Gastroesophageal sphincter (tissue), 4 donors: ENCODE data around the gene IRF2BPL. TPM values are rescaled to one million over a fixed set of nuclear protein-coding genes. Genes with fewer than 3 reads are reported as not detected.
A peak's percentile ranks its signal among the peaks of the same experiment; 100 is the strongest.

Experiments used
- ATAC-seq: fragments of 150-250 bp; one replicate; pipeline ENCODE4 v1.9.1; 2016; ENCODE audit warnings: mild to moderate bottlenecking, moderate library complexity
- H3K27ac ChIP-seq, 4 donors: fragments of 200-600 bp; sonication (generic) in 3 of 4; 1 replicate in 3 of 4; 2 replicates in 1 of 4; pipeline ENCODE4 v1.5.1; 2016 to 2019
- H3K27me3 ChIP-seq: fragments of 200-600 bp; sonication (generic); one replicate; pipeline ENCODE4 v1.5.1; 2019
- H3K36me3 ChIP-seq, 2 donors: fragments of 200-600 bp; sonication (generic); one replicate each; pipeline ENCODE4 v1.5.1; 2019; ENCODE audit warnings: control low read depth in 1 of 2
- H3K4me1 ChIP-seq, 3 donors: fragments of 200-600 bp; sonication (generic); 1 replicate in 2 of 3; 2 replicates in 1 of 3; pipeline ENCODE4 v1.5.1; 2016 to 2019; ENCODE audit warnings: control low read depth in 2 of 3
- H3K4me3 ChIP-seq, 2 donors: fragments of 200-600 bp; sonication (generic); one replicate each; pipeline ENCODE4 v1.5.1; 2019; ENCODE audit warnings: mild to moderate bottlenecking in 1 of 2, moderate library complexity in 1 of 2
- H3K9me3 ChIP-seq, 3 donors: fragments of 200-600 bp; sonication (generic); one replicate each; pipeline ENCODE4 v1.5.1; 2017 to 2019; ENCODE audit warnings: control low read depth in 2 of 3
- CTCF ChIP-seq, 4 experiments: fragments of 200-600 bp in 2 of 4; fragments of 450-650 bp in 2 of 4; sonication (generic) in 1 of 4; IDR thresholded peaks; one replicate each; pipeline ENCODE4 v1.5.1; 2017 to 2019; ENCODE audit warnings: antibody characterized with exemption in 4 of 4, mild to moderate bottlenecking in 2 of 4, moderate library complexity in 2 of 4
- EP300 ChIP-seq: sonication (generic); formaldehyde crosslinking; IDR thresholded peaks from one replicate; pipeline ENCODE4 v1.6.1; 2017; ENCODE audit warnings: antibody characterized with exemption, mild to moderate bottlenecking
- POLR2A ChIP-seq, 2 donors: fragments of 450-650 bp; IDR thresholded peaks; one replicate each; pipeline ENCODE4 v1.6.1; 2017; ENCODE audit warnings: antibody characterized with exemption in 2 of 2, mild to moderate bottlenecking in 2 of 2, moderate library complexity in 1 of 2
- POLR2AphosphoS5 ChIP-seq: sonication (generic); formaldehyde crosslinking; IDR thresholded peaks from one replicate; pipeline ENCODE4 v1.6.1; 2017; ENCODE audit warnings: antibody characterized with exemption
- WGBS, 2 donors: methylation state at CpG; one replicate each; pipeline ENCODE4 v1.1.5; 2018; ENCODE audit warnings: low coverage in 1 of 2; 5-methylcytosine and 5-hydroxymethylcytosine counted together
- total RNA-seq, 4 donors: library from RNA; depleted of rRNA; stranded (reverse); fragments of >200 nt; gene quantifications; one replicate each; pipeline ENCODE4 v1.1.0, GENCODE V29; 2016

IRF2BPL gene
- total RNA-seq, 4 donors from 2014 or later: 53.7 to 75.6 (median 59.9) TPM

GRCh38 chr14:77017666-77018065, 10.8 kb downstream of the IRF2BPL start:
- no peak overlapping the region for H3K4me3 ChIP-seq
- no peak for TF ChIP-seq CTCF (IDR thresholded peaks at IDR 0.05)
- no peak for TF ChIP-seq POLR2AphosphoS5
- no peak for TF ChIP-seq EP300
- TF ChIP-seq POLR2A (IDR thresholded peaks at IDR 0.05): no peak
- WGBS, 2 donors: 83 to 100% methylated on average over 1 of the region's 2 CpGs
- H3K36me3 ChIP-seq: no peaks in the 10 kb centered on the region
- no peaks in the 10 kb centered on the region for H3K27me3 ChIP-seq
- no peak for ATAC-seq
- H3K9me3 ChIP-seq: no peaks in the 10 kb centered on the region
- peaks cover 0 to 38% (median 8%) of the 10 kb centered on the region in 3 donors for H3K4me1 ChIP-seq
- no peak overlapping the region for H3K27ac ChIP-seq

GRCh38 chr14:77014734-77015133, 13.8 kb downstream of the IRF2BPL start:
- ATAC-seq: no peak
- peak overlapping the region in 3 of 4 donors; percentile 17 to 40 (median 21) for H3K27ac ChIP-seq
- H3K36me3 ChIP-seq: no peaks in the 10 kb centered on the region
- no peaks in the 10 kb centered on the region for H3K9me3 ChIP-seq
- no peaks in the 10 kb centered on the region for H3K27me3 ChIP-seq
- 86 to 97% methylated on average over 6 of the region's 7 CpGs for WGBS, 2 donors
- H3K4me3 ChIP-seq: no peak overlapping the region
- peaks cover 0 to 31% (median 7%) of the 10 kb centered on the region in 3 donors for H3K4me1 ChIP-seq
- TF ChIP-seq POLR2A (IDR thresholded peaks at IDR 0.05): no peak
- no peak for TF ChIP-seq CTCF (IDR thresholded peaks at IDR 0.05)
- no peak for TF ChIP-seq POLR2AphosphoS5
- TF ChIP-seq EP300: no peak

GRCh38 chr14:77014004-77014604, 14.4 kb downstream of the IRF2BPL start:
- Histone ChIP-seq H3K9me3 (no peaks in the 10 kb centered on the region), H3K36me3 (no peaks in the 10 kb centered on the region), H3K4me1 (peaks cover 0 to 31% (median 7%) of the 10 kb centered on the region in 3 donors), H3K27me3 (no peaks in the 10 kb centered on the region), H3K27ac (peak overlapping the region in 3 of 4 donors; percentile 17 to 40 (median 21)), H3K4me3 (no peak overlapping the region)
- ATAC-seq: peak; percentile 86
- TF ChIP-seq POLR2A (IDR thresholded peaks at IDR 0.05) (no peak), EP300 (no peak), POLR2AphosphoS5 (no peak), CTCF (IDR thresholded peaks at IDR 0.05) (no peak)
- WGBS, 2 donors: 0% methylated on average over 1 of the region's 9 CpGs; no CpG with 5 or more reads in 1 of the 2 donors

GRCh38 chr14:77012193-77012765, 16.2 kb downstream of the IRF2BPL start:
- no peak for ATAC-seq
- Histone ChIP-seq H3K27ac (no peak overlapping the region), H3K9me3 (no peaks in the 10 kb centered on the region)

More at GRCh38 chr14:77012193-77012765, 16.2 kb downstream of the IRF2BPL start:
- H3K27me3 ChIP-seq: no peaks in the 10 kb centered on the region
- 69 to 83% methylated on average over 6 to 13 of the region's 13 CpGs for WGBS, 2 donors
- H3K4me3 ChIP-seq: no peak overlapping the region
- TF ChIP-seq EP300: no peak
- no peak for TF ChIP-seq POLR2AphosphoS5
- no peak for TF ChIP-seq CTCF (IDR thresholded peaks at IDR 0.05)
- H3K36me3 ChIP-seq: no peaks in the 10 kb centered on the region
- peaks cover 0 to 47% (median 17%) of the 10 kb centered on the region in 3 donors for H3K4me1 ChIP-seq
